Type B pancreatic cell (in vitro differentiated cells): ENCODE measurements around the gene CTCF. TPM values are rescaled to one million over a fixed set of nuclear protein-coding genes. Genes with fewer than 3 reads are reported as not detected.
A peak's percentile ranks its signal among the peaks of the same experiment; 100 is the strongest.

Experiments
- DNase-seq: peaks from one replicate; pipeline ENCODE4 v3.0.0; 2021; ENCODE audit warnings: mixed read lengths; ENCODE audit not compliant: unreplicated experiment; ENCODE audit errors: extremely low spot score
- H3K27ac Mint-ChIP-seq: 2 replicates; pipeline ENCODE4 v1.8.0; 2021; ENCODE audit warnings: mild to moderate bottlenecking, mixed read lengths
- H3K27me3 Mint-ChIP-seq: 2 replicates; pipeline ENCODE4 v1.8.0; 2021; ENCODE audit warnings: mixed read lengths
- H3K36me3 Mint-ChIP-seq: 2 replicates; pipeline ENCODE4 v1.8.0; 2021; ENCODE audit warnings: mixed read lengths
- H3K4me1 Mint-ChIP-seq: one replicate; pipeline ENCODE4 v1.8.0; 2021; ENCODE audit warnings: mixed read lengths; ENCODE audit not compliant: unreplicated experiment
- H3K4me3 Mint-ChIP-seq: 2 replicates; pipeline ENCODE4 v1.8.0; 2021; ENCODE audit warnings: mild to moderate bottlenecking, mixed read lengths
- H3K9me3 Mint-ChIP-seq: 2 replicates; pipeline ENCODE4 v1.8.0; 2021; ENCODE audit warnings: mixed read lengths
- CTCF ChIP-seq: fragments of 200-600 bp; sonication (generic); conservative IDR thresholded peaks from 2 replicates; pipeline ENCODE4 v1.5.0; 2021; ENCODE audit warnings: antibody characterized with exemption, mild to moderate bottlenecking
- total RNA-seq: library from RNA; stranded (reverse); gene quantifications from 2 replicates; pipeline ENCODE4 v1.2.1, GENCODE V29; 2021; ENCODE audit warnings: low replicate concordance

Gene CTCF
- total RNA-seq, 1 donor from 2014 or later = 57.8 TPM

GRCh38 chr16:67661101-67661761, 98.9 kb downstream of the CTCF start:
- TF ChIP-seq CTCF = no peak
- Mint-ChIP-seq H3K36me3 (no peaks in the 10 kb centered on the region), H3K4me3 (peak overlapping the region; percentile 92), H3K4me1 (peaks cover 8% of the 10 kb centered on the region), H3K27me3 (no peaks in the 10 kb centered on the region), H3K9me3 (no peaks in the 10 kb centered on the region), H3K27ac (peak overlapping the region; percentile 95)
- DNase-seq = no peak

GRCh38 chr16:67661886-67662652, 99.7 kb downstream of the CTCF start:
- no peak for TF ChIP-seq CTCF
- DNase-seq = no peak
- no peaks in the 10 kb centered on the region for H3K36me3 Mint-ChIP-seq
- H3K4me1 Mint-ChIP-seq = peaks cover 8% of the 10 kb centered on the region
- no peak overlapping the region for H3K4me3 Mint-ChIP-seq
- peak overlapping the region; percentile 26 for H3K27ac Mint-ChIP-seq
- H3K27me3 Mint-ChIP-seq = no peaks in the 10 kb centered on the region
- no peaks in the 10 kb centered on the region for H3K9me3 Mint-ChIP-seq

- Mint-ChIP-seq H3K4me1 (peaks cover 8% of the 10 kb centered on the region), H3K9me3 (no peaks in the 10 kb centered on the region), H3K27me3 (no peaks in the 10 kb centered on the region), H3K4me3 (no peak overlapping the region), H3K27ac (no peak overlapping the region), H3K36me3 (no peaks in the 10 kb centered on the region)
- no peak for DNase-seq
- no peak for TF ChIP-seq CTCF
Measured at GRCh38 chr16:67662653-67663010, 100.3 kb downstream of the CTCF start.

GRCh38 chr16:67663151-67663876, 101.0 kb downstream of the CTCF start:
- Mint-ChIP-seq H3K27ac (no peak overlapping the region), H3K9me3 (no peaks in the 10 kb centered on the region), H3K27me3 (no peaks in the 10 kb centered on the region), H3K36me3 (no peaks in the 10 kb centered on the region), H3K4me1 (peaks cover 8% of the 10 kb centered on the region), H3K4me3 (peak overlapping the region; percentile 55)
- DNase-seq = no peak
- peak; percentile 50 for TF ChIP-seq CTCF

- DNase-seq = no peak
- H3K27ac Mint-ChIP-seq = peak overlapping the region; percentile 67
- H3K27me3 Mint-ChIP-seq = no peaks in the 10 kb centered on the region
- TF ChIP-seq CTCF = no peak
- peaks cover 8% of the 10 kb centered on the region for H3K4me1 Mint-ChIP-seq
- H3K36me3 Mint-ChIP-seq = no peaks in the 10 kb centered on the region
- peak overlapping the region; percentile 68 for H3K4me3 Mint-ChIP-seq
- no peaks in the 10 kb centered on the region for H3K9me3 Mint-ChIP-seq
Measured at GRCh38 chr16:67663877-67664222, 101.5 kb downstream of the CTCF start.
